ENCODE results near the gene ZCCHC14. TPM values are rescaled to one million over a fixed set of nuclear protein-coding genes. Genes with fewer than 3 reads are reported as not detected.
A peak's percentile ranks its signal among the peaks of the same experiment; 100 is the strongest.

Gene ZCCHC14
- total RNA-seq, 4 donors from 2014 or later, result 12.9 to 24.7 (median 18.6) TPM

GRCh38 chr16:87367529-87367928 lies 125.3 kb downstream of the ZCCHC14 start:
- WGBS, result 84% methylated on average over 9 of the region's 9 CpGs

GRCh38 chr16:87366930-87367329 lies 125.9 kb downstream of the ZCCHC14 start:
- H3K27ac ChIP-seq (replicated peaks in 1 of 4), result no peak overlapping the region
- DNase-seq (ENCODE audit: extremely low spot score), result no peak
- H3K36me3 ChIP-seq, result peaks cover 0 to 21% (median 15%) of the 10 kb centered on the region in 4 donors
- 81% methylated on average over 1 of the region's 1 CpG for WGBS
- TF ChIP-seq CTCF (IDR thresholded peaks at IDR 0.05) (no peak), POLR2A (IDR thresholded peaks at IDR 0.05; ENCODE audit: low read depth) (no peak), POLR2AphosphoS5 (IDR thresholded peaks at IDR 0.05) (no peak), EP300 (IDR thresholded peaks at IDR 0.05) (no peak)
- no peak overlapping the region for H3K4me3 ChIP-seq
- H3K4me1 ChIP-seq, result peaks cover 71 to 83% (median 81%) of the 10 kb centered on the region in 4 donors
- no peaks in the 10 kb centered on the region for H3K27me3 ChIP-seq
- intact Hi-C loops (cut with DNase I), result no loop called here
- no peaks in the 10 kb centered on the region for H3K9me3 ChIP-seq

More at GRCh38 chr16:87367529-87367928, 125.3 kb downstream of the ZCCHC14 start:
- Histone ChIP-seq H3K4me3 (no peak overlapping the region), H3K4me1 (peaks cover 74 to 88% (median 84%) of the 10 kb centered on the region in 4 donors), H3K36me3 (peaks cover 0 to 18% (median 13%) of the 10 kb centered on the region in 4 donors), H3K27me3 (no peaks in the 10 kb centered on the region), H3K27ac (replicated peaks in 1 of 4) (peak overlapping the region in 1 of 4 donors; percentile 31), H3K9me3 (no peaks in the 10 kb centered on the region)
- intact Hi-C loops (cut with DNase I), result no loop called here
- DNase-seq (ENCODE audit: extremely low spot score), result no peak
- TF ChIP-seq CTCF (IDR thresholded peaks at IDR 0.05) (no peak), POLR2AphosphoS5 (IDR thresholded peaks at IDR 0.05) (no peak), EP300 (IDR thresholded peaks at IDR 0.05) (no peak), POLR2A (IDR thresholded peaks at IDR 0.05; ENCODE audit: low read depth) (no peak)

- H3K4me3 ChIP-seq, result no peak overlapping the region
- 89% methylated on average over 4 of the region's 4 CpGs for WGBS
- TF ChIP-seq POLR2A (IDR thresholded peaks at IDR 0.05; ENCODE audit: low read depth) (no peak), POLR2AphosphoS5 (IDR thresholded peaks at IDR 0.05) (no peak), CTCF (IDR thresholded peaks at IDR 0.05) (no peak), EP300 (IDR thresholded peaks at IDR 0.05) (no peak)
- no peak overlapping the region for H3K27ac ChIP-seq (replicated peaks in 1 of 4)
- no peak for DNase-seq (ENCODE audit: extremely low spot score)
- H3K27me3 ChIP-seq, result no peaks in the 10 kb centered on the region
- peaks cover 65 to 77% (median 75%) of the 10 kb centered on the region in 4 donors for H3K4me1 ChIP-seq
- H3K9me3 ChIP-seq, result no peaks in the 10 kb centered on the region
- peaks cover 0 to 27% (median 22%) of the 10 kb centered on the region in 4 donors for H3K36me3 ChIP-seq
- intact Hi-C loops (cut with DNase I), result no loop called here
These were observed 126.5 kb downstream of the ZCCHC14 start for GRCh38 chr16:87366288-87366687.

DNA sequence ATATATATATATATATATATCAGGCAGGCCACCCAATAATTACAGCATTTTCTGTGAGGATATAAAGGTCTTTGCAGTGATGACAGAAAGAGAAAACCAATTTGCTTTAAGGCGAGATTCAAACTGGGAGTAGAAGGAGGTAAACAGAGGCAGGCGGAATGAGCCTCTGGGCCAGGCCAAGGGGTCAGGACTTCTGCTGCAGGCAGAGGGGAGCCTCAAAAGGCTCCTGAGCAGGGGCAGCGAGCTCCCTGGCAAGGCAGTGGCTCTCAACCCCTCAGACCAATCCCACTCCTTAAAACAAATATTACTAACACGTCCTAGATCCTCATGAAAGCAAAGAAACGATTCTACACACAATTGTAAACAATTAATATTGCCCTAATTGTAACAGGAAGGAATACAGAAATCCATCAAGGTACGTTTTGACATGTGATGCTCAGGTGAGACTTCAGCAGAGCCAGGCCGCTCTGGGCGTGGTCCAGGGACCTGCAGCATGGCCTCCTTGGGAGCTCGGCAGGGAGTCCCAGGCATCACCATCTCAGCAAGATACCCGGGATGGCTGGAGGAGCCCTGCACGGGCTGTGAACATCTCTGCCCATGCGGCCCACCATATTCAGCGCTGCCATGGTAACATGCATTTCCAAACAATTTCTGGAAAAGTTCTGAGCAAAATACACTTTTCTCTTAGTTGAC lies 127.7 kb downstream of the ZCCHC14 start:
- intact Hi-C loops (cut with DNase I), result no loop called here
- peak overlapping the region in 2 of 4 donors; percentile 73 to 78 for H3K27ac ChIP-seq (replicated peaks in 1 of 4)
- WGBS, result 91% methylated on average over 13 of the region's 13 CpGs
- H3K27me3 ChIP-seq, result no peaks in the 10 kb centered on the region
- no peak for TF ChIP-seq EP300 (IDR thresholded peaks at IDR 0.05)
- no peak for TF ChIP-seq POLR2A (IDR thresholded peaks at IDR 0.05; ENCODE audit: low read depth)
- TF ChIP-seq CTCF (IDR thresholded peaks at IDR 0.05), result no peak
- H3K4me3 ChIP-seq, result no peak overlapping the region
- peaks cover 54 to 69% (median 65%) of the 10 kb centered on the region in 4 donors for H3K4me1 ChIP-seq
- no peak for DNase-seq (ENCODE audit: extremely low spot score)
- peaks cover 2 to 32% (median 28%) of the 10 kb centered on the region in 4 donors for H3K36me3 ChIP-seq
- H3K9me3 ChIP-seq, result no peaks in the 10 kb centered on the region

Data from esophagus muscularis mucosa (tissue), 4 donors.